Spinal cord (tissue), 10 donors: ENCODE measurements around the gene CS. TPM values are rescaled to one million over a fixed set of nuclear protein-coding genes. Genes with fewer than 3 reads are reported as not detected.
A peak's percentile ranks its signal among the peaks of the same experiment; 100 is the strongest.
"Not testable (repeated sequence)": the region's sequence is repeated elsewhere in the genome, so short reads cannot be mapped to it uniquely, and the experiment has no call there.

ENCODE experiments used
- DNase-seq, 6 donors: peaks; one replicate each; pipeline versions ENCODE4 v3.0.0 to v3.0.0-alpha.2; 2013 to 2015; ENCODE audit warnings: low spot score in 6 of 6, low read depth in 4 of 6
- H3K27ac ChIP-seq: one replicate; pipeline ENCODE4 v1.5.1; 2013; ENCODE audit warnings: low read depth, low read length, control low read depth
- H3K27me3 ChIP-seq: one replicate; pipeline ENCODE4 v1.6.1; 2013; ENCODE audit warnings: low read length; ENCODE audit not compliant: control insufficient read depth, insufficient read depth
- H3K36me3 ChIP-seq: one replicate; pipeline ENCODE4 v1.6.1; 2013; ENCODE audit warnings: low read length; ENCODE audit not compliant: control insufficient read depth, insufficient read depth
- H3K4me1 ChIP-seq: one replicate; pipeline ENCODE4 v1.6.1; 2013; ENCODE audit warnings: low read length; ENCODE audit not compliant: control insufficient read depth, insufficient read depth
- H3K4me3 ChIP-seq: one replicate; pipeline ENCODE4 v1.5.1; 2013; ENCODE audit warnings: low read depth, low read length, control low read depth
- H3K9me3 ChIP-seq: one replicate; pipeline ENCODE4 v1.6.1; 2013; ENCODE audit warnings: low read length; ENCODE audit not compliant: control insufficient read depth, insufficient read depth
- WGBS: methylation state at CpG from one replicate; pipeline ENCODE4 v1.1.5; 2013; ENCODE audit warnings: missing lambda C conversion rate; ENCODE audit not compliant: insufficient coverage; 5-methylcytosine and 5-hydroxymethylcytosine counted together
- polyA plus RNA-seq, 2 donors: library from polyadenylated mRNA; unstranded; fragments of 120-200 nt; gene quantifications; one replicate each; pipeline ENCODE4 v1.2.1, GENCODE V29; 2013; ENCODE audit not compliant: insufficient read length in 2 of 2
- total RNA-seq, 2 donors: library from RNA; depleted of rRNA in 1 of 2; stranded (reverse); fragments of 120-200 nt in 1 of 2; fragments of >200 nt in 1 of 2; gene quantifications; one replicate each; pipeline versions ENCODE4 v1.2.3 to v1.2.4, GENCODE V29; 2013 to 2014
- donor health status: healthy.

Gene CS
- total and polyA plus RNA-seq, 4 donors: 79.6 to 202 (median 187) TPM

DNA sequence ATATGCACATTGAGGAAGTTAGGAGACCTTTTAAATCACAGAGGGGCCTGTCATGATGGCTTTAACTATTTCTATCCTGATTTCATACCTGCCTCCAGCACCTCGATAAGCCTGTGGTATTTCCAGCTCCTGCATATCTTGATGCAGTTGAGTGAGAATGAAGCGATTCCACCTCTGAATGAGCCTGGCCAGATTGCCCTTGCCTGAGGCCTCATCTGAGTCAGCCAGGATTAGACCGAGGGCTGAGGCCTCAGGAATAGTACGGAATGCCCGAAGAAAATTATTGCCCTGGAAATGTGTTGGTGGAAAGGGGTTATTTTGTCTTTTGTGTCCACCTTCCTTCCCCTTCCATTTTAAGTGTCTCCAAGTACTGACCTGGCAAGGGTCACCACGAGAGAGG, 24.1 kb upstream of the CS start:
- Histone ChIP-seq H3K36me3 (peaks cover 63% of the 10 kb centered on the region), H3K9me3 (no peaks in the 10 kb centered on the region), H3K4me3 (no peak overlapping the region), H3K4me1 (no peaks in the 10 kb centered on the region), H3K27ac (no peak overlapping the region), H3K27me3 (no peaks in the 10 kb centered on the region)
- no peak for DNase-seq
- 100% methylated on average over 2 of the region's 6 CpGs for WGBS

DNA sequence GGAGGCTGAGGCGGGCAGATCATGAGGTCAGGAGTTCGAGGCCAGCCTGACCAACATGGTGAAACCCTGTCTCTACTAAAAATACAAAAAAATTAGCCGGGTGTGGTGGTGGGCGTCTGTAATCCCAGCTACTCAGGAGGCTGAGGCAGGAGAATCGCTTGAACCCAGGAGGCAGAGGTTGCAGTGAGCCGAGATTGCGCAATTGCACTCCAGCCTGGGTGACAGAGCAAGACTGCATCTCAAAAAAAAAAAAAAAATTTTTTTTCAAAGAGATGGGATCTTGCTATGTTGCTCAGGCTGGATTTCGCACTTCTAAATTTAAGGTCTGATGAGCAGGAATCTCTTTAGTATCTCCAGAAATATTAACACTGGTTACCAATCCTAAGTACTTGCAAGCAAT, 21.5 kb upstream of the CS start:
- DNase-seq, H3K4me1 ChIP-seq, H3K27ac ChIP-seq, H3K4me3 ChIP-seq, H3K9me3 ChIP-seq, H3K27me3 ChIP-seq: not testable (repeated sequence)
- 89% methylated on average over 3 of the region's 8 CpGs for WGBS
- H3K36me3 ChIP-seq: peaks cover 54% of the 10 kb centered on the region

DNA sequence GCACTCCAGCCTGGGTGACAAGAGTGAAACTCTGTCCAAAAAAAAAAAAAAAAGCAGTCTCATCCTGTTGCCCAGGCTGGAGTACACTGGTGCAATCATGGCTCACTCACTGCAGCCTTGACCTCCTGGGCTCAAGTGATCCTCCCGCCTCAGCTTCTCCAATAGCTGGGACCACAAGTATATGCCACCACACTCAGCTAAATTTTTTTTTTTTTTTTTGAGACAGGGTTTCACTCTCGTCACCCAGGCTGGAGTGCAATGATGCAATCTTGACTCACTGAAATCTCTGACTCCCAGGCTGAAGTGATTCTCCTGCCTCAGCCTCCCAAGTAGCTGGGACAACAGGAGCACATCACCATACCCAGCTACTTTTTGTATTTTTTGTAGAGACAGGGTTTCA, 20.9 kb upstream of the CS start:
- WGBS: 93% methylated on average over 1 of the region's 2 CpGs

DNA sequence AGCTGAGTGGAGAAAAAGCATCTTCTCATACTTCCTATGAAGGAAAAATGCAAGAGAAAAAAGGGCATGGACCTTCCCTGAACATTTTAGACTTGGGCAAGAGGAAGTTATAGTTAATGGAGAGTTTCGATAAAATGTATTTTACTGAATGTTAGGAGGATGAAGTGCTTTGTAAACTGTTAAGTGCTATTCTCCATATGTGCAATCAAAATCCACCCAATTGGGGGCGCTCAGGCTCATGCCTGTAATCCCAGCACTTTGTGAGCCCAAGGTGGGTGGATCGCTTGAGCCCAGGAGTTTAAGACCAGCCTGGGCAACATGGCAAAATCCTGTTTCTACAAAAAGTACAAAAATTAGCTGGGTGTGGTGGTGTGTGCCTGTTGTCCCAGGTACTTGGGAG, 17.5 kb upstream of the CS start:
- Histone ChIP-seq H3K4me3 (no peak overlapping the region), H3K27me3 (no peaks in the 10 kb centered on the region), H3K36me3 (peaks cover 33% of the 10 kb centered on the region), H3K27ac (no peak overlapping the region), H3K9me3 (no peaks in the 10 kb centered on the region), H3K4me1 (peaks cover 16% of the 10 kb centered on the region)
- DNase-seq: no peak
- no CpG with 5 or more reads among the region's 3 CpGs for WGBS

More for the DNA sequence above, 20.9 kb upstream of the CS start:
- Histone ChIP-seq H3K4me3 (no peak overlapping the region), H3K27me3 (no peaks in the 10 kb centered on the region), H3K27ac (no peak overlapping the region), H3K4me1 (peaks cover 8% of the 10 kb centered on the region), H3K9me3 (no peaks in the 10 kb centered on the region), H3K36me3 (peaks cover 48% of the 10 kb centered on the region)
- DNase-seq: no peak

DNA sequence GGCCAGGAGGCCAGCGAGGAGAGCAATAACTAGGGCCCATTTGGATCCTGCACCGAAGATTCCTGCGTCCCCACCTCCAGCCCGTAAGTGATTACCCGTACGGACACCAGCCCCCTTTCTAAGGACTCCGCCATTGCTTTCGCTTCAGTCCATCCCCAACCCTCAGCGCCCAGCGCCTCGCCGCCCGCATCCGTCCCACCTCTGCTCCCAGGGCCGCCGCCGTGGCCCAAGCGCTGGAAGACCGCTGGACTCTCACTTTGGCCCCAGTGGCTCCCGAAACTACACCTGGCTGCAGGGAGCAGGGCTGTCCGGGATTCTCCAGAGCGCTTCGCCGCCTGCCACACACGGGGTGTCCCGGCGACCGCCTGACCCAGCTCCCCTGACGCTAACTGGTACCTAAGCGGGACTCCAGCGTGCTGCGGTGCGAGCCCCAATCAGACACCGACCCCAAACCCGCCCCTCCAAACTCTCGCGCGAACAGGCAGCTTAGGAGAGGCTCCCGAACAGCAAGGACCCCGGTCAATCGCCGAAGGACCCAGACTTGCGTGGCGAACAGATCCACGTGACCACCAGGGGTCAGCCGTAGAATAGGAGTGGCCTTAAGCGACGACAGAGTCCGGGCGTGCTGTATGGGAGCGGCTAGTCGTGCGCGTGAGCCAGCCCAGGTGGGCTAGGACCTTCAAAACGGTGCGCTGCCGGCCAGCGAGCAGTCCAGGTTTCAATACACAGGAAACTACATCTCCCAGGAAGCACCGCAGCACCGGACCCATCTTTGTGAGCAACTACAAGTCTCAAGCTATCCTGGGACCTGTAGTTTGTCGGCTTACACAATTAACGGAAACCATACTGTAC, 15.7 kb upstream of the CS start, which contains the start of gene CNPY2:
Gene CNPY2 (minus strand): TSS at position 367 of the 852 bp plus-strand sequence. CDS start 771 bp downstream, outside the sequence.
- Histone ChIP-seq H3K4me3 (peak within 1 kb of the TSS; percentile 97), H3K27ac (peak within 1 kb of the TSS; percentile 98), H3K9me3 (no peaks in the 10 kb centered on the region), H3K4me1 (peaks cover 16% of the 10 kb centered on the region), H3K36me3 (peaks cover 36% of the 10 kb centered on the region), H3K27me3 (no peaks in the 10 kb centered on the region)
- WGBS: under 1% methylated on average over 62 of the region's 62 CpGs
- DNase-seq: peak; percentile 91 to 99 (median 93)

DNA sequence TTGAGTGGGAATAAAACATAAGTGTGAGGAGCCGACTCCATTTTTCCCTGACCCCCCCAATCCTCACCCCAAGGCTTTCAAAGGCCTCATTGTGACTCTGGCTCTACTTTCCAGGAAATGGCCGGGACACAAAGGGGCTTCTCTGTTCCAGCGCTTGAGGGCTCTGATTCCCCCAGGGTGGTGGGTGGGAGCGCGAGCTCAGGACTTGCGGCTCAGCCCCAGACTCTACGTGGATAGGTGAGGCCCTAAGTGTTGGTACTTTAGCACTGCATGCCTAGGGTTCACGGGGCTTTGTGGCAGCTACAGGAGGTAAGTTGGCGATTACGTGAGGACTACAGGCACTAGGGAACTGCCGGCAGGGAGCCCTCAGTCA, 15.1 kb upstream of the CS start:
- WGBS: 0% methylated on average over 10 of the region's 11 CpGs
- Histone ChIP-seq H3K4me1 (peaks cover 16% of the 10 kb centered on the region), H3K27me3 (no peaks in the 10 kb centered on the region), H3K36me3 (peaks cover 38% of the 10 kb centered on the region), H3K9me3 (no peaks in the 10 kb centered on the region), H3K27ac (peak overlapping the region; percentile 98), H3K4me3 (peak overlapping the region; percentile 97)
- peak in 3 of 6 donors; percentile 28 to 80 (median 62) for DNase-seq

DNA sequence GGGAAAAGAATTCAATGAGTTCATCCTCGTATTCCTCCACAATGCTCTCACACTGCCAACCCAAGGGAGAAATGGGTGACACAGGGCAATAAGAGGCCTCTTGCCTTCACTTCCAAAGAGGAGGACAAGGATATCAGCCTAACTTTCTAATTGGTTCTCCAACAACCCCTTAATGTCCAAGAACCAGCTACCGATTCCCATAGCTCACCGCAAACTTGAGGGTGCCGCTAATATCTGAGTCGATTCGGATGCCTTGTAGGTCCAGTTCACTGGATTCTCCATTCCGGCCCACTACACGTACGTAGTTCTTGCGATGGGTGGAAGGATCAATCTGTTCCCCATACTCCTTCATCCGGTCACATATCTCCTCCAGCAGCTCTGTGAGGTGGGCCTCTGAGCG, 10.9 kb upstream of the CS start:
- Histone ChIP-seq H3K4me3 (no peak overlapping the region), H3K36me3 (peaks cover 48% of the 10 kb centered on the region), H3K27ac (no peak overlapping the region), H3K9me3 (no peaks in the 10 kb centered on the region), H3K27me3 (no peaks in the 10 kb centered on the region), H3K4me1 (peaks cover 8% of the 10 kb centered on the region)
- DNase-seq: no peak
- 99% methylated on average over 12 of the region's 12 CpGs for WGBS

DNA sequence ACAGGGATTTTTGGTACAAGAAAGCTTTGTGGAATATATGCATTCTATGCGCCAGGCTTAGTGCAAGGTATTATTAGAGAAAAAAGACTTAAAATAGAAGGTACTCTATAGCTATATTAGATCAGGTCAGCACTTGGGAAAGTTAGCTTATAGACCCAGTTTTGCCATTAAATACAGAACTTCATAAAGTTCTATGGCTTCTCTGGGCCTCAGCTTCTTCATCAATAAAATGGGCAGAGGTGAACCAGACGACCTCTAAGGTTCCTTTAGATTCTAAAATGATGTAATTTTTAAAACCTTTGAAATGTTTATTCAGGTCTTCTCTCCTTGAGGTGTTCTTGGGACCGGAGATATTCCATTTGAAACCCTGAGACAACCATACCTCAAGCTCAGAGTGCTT, 8.6 kb upstream of the CS start:
- no peak overlapping the region for H3K27ac ChIP-seq
- no peaks in the 10 kb centered on the region for H3K4me1 ChIP-seq
- no peaks in the 10 kb centered on the region for H3K9me3 ChIP-seq
- no peaks in the 10 kb centered on the region for H3K27me3 ChIP-seq
- peaks cover 65% of the 10 kb centered on the region for H3K36me3 ChIP-seq
- H3K4me3 ChIP-seq: no peak overlapping the region
- 86% methylated on average over 1 of the region's 3 CpGs for WGBS
- no peak for DNase-seq

DNA sequence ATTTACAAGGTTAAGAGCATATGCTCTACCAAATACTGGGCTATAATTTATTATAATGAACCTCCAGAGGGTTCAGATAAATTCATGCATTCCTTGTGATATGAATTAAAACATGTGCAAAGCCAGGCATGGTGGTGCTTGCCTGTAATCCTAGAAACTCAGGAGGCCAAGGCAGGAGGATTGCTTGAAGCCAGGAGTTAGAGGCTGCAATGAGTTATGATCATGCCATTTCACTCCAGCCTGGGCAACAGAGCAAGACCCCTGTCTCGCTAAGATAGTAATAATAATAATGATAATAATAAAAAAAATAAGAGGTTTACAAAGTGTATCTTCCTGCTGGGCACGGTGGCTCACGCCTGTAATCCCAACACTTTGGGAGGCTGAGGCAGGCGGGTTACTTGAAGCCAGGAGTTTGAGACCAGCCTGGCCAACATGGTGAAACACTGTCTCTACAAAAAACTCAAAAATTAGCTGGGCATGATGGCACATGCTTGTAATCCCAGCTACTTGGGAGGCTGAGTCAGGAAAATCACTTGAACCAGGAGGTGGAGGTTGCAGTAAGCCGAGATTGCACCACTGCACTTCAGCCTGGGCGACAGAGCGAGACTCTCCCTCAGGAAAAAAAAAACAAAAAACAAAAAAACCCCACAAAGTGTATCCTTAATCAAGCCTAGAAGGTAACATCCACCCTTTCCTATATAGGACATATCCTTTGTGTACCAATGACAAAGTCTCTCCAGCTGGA, 7.3 kb upstream of the CS start:
- no peaks in the 10 kb centered on the region for H3K4me1 ChIP-seq
- DNase-seq: no peak
- 95% methylated on average over 4 of the region's 7 CpGs for WGBS
- peaks cover 64% of the 10 kb centered on the region for H3K36me3 ChIP-seq
- H3K27ac ChIP-seq: no peak overlapping the region
- no peaks in the 10 kb centered on the region for H3K9me3 ChIP-seq
- no peak overlapping the region for H3K4me3 ChIP-seq
- no peaks in the 10 kb centered on the region for H3K27me3 ChIP-seq
